ENCODE data around the gene TBC1D8B. TPM values are rescaled to one million over a fixed set of nuclear protein-coding genes. Genes with fewer than 3 reads are reported as not detected.

The TBC1D8B gene
- total RNA-seq, 4 donors from 2014 or later: 3.5 to 9.5 (median 7.0) TPM

DNA sequence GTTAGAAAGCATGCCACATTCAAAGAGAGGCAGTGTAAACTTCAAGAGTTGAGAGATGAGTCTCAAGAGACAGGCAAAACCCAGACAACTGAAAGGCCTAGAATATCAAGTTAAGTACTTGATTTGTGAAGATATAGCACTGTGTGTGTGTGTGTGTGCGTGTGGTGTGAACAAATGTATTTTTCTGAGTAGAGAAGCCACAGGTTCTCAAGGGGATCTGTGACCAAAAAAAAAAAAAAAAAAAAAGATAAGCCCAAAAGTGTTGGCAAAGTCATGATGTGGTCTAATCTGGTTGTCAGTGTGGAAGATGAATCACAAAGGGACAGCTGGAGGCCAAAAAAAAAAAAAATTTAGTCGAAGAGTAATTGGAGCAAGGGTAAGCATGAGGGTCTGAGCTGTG lies 96.8 kb downstream of the TBC1D8B start:
- ATAC-seq (ENCODE audit: low FRiP score) (no peak), DNase-seq (ENCODE audit: low spot score) (no peak)
- TF ChIP-seq, protein P1, sequence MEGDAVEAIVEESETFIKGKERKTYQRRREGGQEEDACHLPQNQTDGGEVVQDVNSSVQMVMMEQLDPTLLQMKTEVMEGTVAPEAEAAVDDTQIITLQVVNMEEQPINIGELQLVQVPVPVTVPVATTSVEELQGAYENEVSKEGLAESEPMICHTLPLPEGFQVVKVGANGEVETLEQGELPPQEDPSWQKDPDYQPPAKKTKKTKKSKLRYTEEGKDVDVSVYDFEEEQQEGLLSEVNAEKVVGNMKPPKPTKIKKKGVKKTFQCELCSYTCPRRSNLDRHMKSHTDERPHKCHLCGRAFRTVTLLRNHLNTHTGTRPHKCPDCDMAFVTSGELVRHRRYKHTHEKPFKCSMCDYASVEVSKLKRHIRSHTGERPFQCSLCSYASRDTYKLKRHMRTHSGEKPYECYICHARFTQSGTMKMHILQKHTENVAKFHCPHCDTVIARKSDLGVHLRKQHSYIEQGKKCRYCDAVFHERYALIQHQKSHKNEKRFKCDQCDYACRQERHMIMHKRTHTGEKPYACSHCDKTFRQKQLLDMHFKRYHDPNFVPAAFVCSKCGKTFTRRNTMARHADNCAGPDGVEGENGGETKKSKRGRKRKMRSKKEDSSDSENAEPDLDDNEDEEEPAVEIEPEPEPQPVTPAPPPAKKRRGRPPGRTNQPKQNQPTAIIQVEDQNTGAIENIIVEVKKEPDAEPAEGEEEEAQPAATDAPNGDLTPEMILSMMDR (IDR thresholded peaks at IDR 0.05): no peak

DNA sequence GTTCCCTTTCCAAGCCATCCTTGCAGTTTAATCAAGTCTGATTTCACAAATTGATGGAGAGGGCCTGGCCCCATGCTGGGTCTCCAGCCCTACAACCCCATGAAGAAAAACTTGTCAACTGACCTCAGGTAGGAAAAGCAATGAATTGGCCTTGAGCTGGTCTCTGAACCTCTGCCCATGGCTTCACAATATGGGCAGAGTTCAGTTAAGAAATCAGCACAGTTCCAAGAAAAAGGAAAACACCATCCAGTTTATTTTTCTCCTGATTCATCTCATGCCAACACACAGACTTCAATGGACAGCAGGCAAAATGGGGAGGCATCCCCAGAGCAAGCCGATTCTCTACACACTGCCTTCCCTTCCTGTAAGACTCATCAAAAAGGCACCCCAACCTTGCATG lies 97.4 kb downstream of the TBC1D8B start:
- TF ChIP-seq, protein P1 (IDR thresholded peaks at IDR 0.05): no peak
- ATAC-seq (ENCODE audit: low FRiP score) (no peak), DNase-seq (ENCODE audit: low spot score) (no peak)

DNA sequence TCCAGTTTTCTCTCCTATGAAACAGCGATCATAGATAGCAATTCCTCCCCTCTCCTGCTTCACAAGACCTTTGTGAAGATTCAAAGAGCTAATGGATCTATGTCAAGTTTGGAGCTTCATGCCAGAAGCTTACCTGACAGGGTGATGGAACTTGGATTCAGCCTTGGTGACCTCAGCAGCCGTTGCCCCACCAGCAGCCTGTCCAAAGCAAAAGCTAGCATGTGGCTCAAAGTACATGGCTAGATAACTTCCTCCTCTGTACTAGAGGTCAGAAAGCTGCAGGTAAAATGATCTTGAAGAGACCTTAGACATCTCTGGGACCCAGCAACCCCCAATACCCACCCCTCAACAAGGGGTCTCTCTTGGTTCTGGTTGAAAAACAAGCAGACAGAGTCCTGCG lies 98.9 kb downstream of the TBC1D8B start:
- no peak for DNase-seq (ENCODE audit: low spot score)
- TF ChIP-seq, protein P1 (IDR thresholded peaks at IDR 0.05): no peak
- no peak for ATAC-seq (ENCODE audit: low FRiP score)

DNA sequence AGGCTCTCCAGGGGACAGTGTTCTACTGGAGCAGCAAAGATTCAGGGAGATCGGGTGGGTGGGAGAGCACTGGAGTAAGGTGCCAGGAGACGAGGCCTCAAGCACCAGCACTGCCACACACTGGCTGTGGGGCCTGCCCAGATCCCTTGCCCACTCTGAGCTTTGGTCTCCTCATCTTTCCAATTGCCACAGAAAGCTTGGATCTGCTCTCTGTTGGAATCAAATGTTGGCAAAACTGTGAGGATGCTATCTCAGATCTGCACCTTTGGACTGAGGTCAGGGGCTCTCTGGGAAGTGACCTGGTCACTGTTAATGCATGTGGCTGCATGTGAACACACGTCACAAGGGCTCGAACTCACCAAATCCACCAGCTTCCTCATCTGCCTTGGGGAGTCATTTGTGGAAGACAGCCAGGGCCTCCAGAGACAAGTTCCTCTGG lies 99.3 kb downstream of the TBC1D8B start:
- ATAC-seq (ENCODE audit: low FRiP score) (no peak), DNase-seq (ENCODE audit: low spot score) (no peak)
- TF ChIP-seq, protein P1 (IDR thresholded peaks at IDR 0.05): no peak

DNA sequence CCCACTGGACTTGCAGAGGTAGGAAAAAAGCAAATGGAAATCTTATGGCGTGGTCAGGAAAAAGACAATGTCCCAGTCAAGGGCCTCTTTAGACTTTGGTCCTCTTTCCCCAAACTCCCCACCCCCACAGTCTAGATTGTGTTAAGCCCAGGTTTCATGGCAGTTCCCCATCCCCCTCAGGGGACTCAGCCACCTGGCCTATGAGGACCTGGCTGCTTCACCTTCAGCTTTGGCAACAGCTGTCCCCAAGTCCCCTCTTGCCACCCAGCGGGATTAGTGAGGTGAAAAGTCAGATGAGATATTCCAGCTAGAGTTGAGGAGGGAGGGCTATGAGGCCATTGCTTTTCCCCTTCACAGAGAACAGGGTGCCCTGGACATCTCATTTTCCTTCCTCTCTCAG lies 100.2 kb downstream of the TBC1D8B start:
- TF ChIP-seq, protein P1 (IDR thresholded peaks at IDR 0.05): no peak
- ATAC-seq (ENCODE audit: low FRiP score) (no peak), DNase-seq (ENCODE audit: low spot score) (no peak)

DNA sequence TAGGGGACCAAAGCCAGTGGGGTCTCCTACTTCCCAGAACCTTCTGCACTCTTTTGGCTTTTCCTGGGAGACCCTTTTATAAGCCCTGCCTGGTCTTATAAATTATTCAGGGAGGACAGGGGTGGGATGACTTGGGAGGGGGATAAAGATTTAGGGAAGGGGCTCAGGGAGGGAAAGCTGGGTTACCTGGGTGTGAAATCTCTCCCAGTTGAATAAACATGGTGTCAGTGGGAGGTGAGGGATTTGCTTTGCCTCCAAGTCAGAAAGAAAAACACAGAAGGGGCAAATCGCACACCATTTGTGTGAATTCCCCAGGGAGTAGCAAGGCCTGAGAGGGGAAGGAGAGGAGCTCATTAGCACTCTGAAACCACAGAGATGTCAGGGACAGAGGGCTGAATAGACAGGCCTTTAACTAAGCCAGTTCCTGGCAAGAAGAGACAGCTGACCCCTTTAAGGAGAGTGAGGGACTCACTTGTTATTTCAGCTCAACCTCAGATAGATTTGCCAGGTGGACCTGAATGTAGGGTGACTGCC lies 100.9 kb downstream of the TBC1D8B start, which contains the start of gene RIPPLY1:
Gene RIPPLY1 (minus strand): TSS at position 51 of the 534 bp plus-strand sequence. CDS start 54 bp downstream, outside the sequence.
- TF ChIP-seq, protein P1 (IDR thresholded peaks at IDR 0.05): no peak
- no peak for ATAC-seq (ENCODE audit: low FRiP score)

DNA sequence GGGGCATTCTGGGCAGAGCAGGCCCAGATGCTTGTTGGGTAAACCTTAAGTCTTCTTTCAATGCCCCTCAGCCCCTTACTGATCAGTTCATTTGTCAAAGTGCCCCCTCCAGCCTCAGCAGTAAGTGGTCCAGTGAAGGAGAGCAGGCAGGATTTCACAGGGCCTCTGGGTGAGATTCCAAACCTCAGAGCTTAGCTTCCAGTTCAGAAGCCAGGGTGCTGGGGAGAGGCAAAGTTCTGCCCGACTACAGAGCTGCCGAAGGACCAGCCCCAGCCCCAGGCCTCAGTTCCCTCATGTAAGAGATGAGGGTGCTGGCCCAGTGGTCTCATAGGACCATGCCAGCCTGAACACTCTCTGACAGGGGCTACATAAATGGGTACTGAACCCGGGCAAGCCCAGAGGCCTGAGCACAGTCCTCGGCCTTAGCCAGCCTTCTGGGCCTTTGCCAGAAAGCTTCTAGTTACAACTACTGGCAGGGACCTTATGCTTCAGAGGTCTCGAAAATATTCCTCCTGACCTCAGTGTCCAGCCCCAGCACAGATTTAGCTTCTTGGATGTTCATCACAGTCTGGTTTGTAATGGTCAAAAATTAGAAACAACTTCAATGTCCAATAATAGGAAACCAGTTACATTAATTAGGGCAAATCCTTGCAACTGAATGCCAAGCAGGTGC lies 101.5 kb downstream of the TBC1D8B start:
- TF ChIP-seq, protein P1 (IDR thresholded peaks at IDR 0.05): no peak
- no peak for DNase-seq (ENCODE audit: low spot score)
- ATAC-seq (ENCODE audit: low FRiP score): no peak

More for the DNA sequence above, 100.9 kb downstream of the TBC1D8B start, which contains the start of gene RIPPLY1:
- no peak for DNase-seq (ENCODE audit: low spot score)
